Measurements from ENCODE around the gene C1QTNF6.

Gene C1QTNF6

DNA sequence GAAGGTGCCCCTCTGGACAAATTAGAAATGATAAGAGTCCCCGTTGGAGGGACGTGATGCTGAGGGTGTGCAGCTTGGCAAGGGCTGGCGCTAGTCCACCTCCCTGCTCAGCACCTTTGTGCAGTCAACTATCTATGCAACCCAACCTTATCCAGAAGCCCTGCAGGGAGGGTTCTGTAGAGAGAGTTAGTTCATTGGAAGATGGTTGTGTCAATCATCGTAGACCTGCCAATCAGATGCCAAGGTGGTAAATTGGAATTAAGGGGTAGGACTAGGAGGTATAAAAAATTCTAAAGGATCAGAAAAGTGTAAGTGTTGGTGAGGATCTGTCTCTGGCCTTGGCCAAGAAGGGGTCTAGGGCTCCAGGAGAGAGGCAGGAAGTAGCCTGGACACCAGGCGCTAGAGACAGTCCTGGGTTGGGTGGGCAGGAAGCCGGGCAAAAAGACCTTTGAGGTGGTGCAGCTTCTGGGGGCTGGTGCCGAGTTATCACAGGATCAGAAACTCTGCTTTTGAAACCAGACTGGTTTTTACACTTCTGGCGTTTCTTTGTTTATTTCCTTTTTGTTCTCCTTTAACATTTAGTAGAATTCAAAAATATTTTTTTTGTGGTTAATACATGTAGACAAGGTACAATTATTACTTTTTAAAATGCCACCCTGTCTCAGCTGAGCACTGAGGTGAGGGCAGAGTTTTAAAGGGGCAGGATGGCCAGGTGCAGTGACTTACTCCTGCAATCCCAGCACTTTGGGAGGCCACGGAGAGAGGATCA, 1.6 kb downstream of the C1QTNF6 start:
- TF ChIP-seq POU2F2 (IDR thresholded peaks at IDR 0.05; ENCODE audit: low read depth, low read length): no peak
- TF ChIP-seq SPI1 (IDR thresholded peaks at IDR 0.05; ENCODE audit: low read depth, low read length): no peak
- TF ChIP-seq PAX5 (IDR thresholded peaks at IDR 0.05; ENCODE audit: insufficient read depth, low read length, severe bottlenecking): no peak
- no peak for TF ChIP-seq POLR2A (IDR thresholded peaks at IDR 0.05; ENCODE audit: low read depth, low read length)
- no peak for TF ChIP-seq POLR2AphosphoS5 (IDR thresholded peaks at IDR 0.05; ENCODE audit: low read depth, low read length)
- TF ChIP-seq TAF1 (IDR thresholded peaks at IDR 0.05; ENCODE audit: low read depth, low read length): no peak
- peak; percentile 71 for DNase-seq (ENCODE audit: insufficient read length, low spot score)
- FAIRE-seq: peak; percentile 84

DNA sequence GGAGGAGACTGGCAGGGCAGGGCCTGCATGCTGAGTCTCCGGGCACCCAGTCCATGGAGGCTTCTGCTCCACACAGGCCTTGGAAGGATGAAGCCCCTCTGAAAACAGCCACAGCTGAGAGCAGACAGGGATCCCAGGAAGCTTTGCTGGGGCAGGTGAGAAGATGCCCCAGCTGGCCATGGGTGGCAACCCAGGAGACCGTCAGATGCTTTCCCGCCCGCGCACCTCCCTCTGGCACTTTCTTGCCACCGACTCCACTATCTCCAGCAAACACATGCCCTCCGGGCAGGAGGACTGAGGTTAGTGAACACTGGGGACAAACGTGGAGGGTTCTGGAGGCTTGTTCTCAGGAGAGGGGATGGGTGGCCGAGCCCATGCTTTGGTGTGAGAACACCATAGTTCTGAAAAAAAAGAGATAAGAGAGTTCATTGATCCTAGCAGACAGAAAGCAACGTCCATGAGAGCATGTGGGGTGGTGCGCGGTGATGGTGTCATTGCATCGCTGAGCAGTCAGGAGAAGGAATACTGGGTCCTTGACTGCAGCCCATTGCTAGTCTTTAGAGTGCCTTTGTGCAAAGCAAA, 2.3 kb downstream of the C1QTNF6 start:
- TF ChIP-seq POLR2A (IDR thresholded peaks at IDR 0.05; ENCODE audit: low read depth, low read length) (no peak), PAX5 (IDR thresholded peaks at IDR 0.05; ENCODE audit: insufficient read depth, low read length, severe bottlenecking) (no peak), TAF1 (IDR thresholded peaks at IDR 0.05; ENCODE audit: low read depth, low read length) (no peak), POU2F2 (IDR thresholded peaks at IDR 0.05; ENCODE audit: low read depth, low read length) (no peak), POLR2AphosphoS5 (IDR thresholded peaks at IDR 0.05; ENCODE audit: low read depth, low read length) (no peak), SPI1 (IDR thresholded peaks at IDR 0.05; ENCODE audit: low read depth, low read length) (no peak)
- DNase-seq (ENCODE audit: insufficient read length, low spot score) (no peak), FAIRE-seq (no peak)

DNA sequence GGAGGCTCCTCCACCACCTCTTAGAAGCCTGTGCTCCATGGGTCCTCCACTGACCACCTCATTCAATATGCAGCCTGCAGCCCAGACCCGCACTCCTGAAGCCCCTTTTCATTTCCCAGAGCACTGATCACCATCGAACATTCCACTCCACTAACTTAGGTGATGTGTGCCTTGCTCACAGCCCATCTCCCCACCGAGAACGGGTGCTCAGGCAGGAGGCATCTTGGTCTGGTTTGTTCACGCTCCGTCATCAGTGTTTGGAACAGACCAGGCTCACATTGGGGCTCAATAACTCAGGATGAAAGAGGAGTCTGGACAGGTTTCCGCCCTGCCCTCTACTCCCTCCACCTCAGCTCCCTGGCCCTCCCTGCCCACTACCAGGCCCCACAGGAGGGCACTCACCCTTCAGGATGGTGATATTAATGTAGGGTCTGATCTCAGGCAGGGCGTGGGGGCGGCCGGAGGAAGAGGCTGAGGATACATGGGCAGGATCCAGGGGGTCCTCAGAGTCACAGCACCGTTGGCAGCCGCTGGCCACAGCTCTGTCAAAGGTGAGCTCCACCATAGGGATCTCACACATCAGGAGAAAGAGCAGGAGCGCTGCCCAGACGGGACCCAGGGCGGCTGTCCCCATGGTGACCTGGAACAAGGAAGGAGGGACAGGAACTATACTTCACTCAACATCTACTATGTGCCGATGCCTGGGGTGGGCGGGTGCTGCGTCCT, 3.1 kb downstream of the C1QTNF6 start:
- TF ChIP-seq SPI1 (IDR thresholded peaks at IDR 0.05; ENCODE audit: low read depth, low read length) (no peak), TAF1 (IDR thresholded peaks at IDR 0.05; ENCODE audit: low read depth, low read length) (no peak), POU2F2 (IDR thresholded peaks at IDR 0.05; ENCODE audit: low read depth, low read length) (no peak), POLR2A (IDR thresholded peaks at IDR 0.05; ENCODE audit: low read depth, low read length) (no peak), PAX5 (IDR thresholded peaks at IDR 0.05; ENCODE audit: insufficient read depth, low read length, severe bottlenecking) (no peak), POLR2AphosphoS5 (IDR thresholded peaks at IDR 0.05; ENCODE audit: low read depth, low read length) (no peak)
- DNase-seq (ENCODE audit: insufficient read length, low spot score) (no peak), FAIRE-seq (no peak)

DNA sequence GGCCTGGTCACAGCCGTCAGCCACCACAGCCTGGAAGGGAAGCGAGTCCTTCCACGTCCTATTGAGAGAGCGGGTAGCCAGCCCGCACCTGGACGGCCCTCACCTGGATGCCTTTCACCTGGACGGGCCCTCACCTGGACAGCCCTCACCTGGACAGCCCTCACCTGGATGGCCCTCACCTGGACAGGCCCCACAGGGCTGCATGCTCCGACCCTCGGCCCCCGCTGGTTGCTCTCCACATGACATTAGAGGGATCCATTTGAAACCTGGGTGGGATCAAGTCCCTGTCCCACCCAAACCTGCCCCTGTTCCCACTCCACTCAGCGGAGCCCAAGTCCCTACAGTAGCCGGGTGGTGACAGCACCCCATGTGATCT, 3.7 kb downstream of the C1QTNF6 start:
- DNase-seq (ENCODE audit: insufficient read length, low spot score) (no peak), FAIRE-seq (no peak)
- TF ChIP-seq PAX5 (IDR thresholded peaks at IDR 0.05; ENCODE audit: insufficient read depth, low read length, severe bottlenecking): no peak

DNA sequence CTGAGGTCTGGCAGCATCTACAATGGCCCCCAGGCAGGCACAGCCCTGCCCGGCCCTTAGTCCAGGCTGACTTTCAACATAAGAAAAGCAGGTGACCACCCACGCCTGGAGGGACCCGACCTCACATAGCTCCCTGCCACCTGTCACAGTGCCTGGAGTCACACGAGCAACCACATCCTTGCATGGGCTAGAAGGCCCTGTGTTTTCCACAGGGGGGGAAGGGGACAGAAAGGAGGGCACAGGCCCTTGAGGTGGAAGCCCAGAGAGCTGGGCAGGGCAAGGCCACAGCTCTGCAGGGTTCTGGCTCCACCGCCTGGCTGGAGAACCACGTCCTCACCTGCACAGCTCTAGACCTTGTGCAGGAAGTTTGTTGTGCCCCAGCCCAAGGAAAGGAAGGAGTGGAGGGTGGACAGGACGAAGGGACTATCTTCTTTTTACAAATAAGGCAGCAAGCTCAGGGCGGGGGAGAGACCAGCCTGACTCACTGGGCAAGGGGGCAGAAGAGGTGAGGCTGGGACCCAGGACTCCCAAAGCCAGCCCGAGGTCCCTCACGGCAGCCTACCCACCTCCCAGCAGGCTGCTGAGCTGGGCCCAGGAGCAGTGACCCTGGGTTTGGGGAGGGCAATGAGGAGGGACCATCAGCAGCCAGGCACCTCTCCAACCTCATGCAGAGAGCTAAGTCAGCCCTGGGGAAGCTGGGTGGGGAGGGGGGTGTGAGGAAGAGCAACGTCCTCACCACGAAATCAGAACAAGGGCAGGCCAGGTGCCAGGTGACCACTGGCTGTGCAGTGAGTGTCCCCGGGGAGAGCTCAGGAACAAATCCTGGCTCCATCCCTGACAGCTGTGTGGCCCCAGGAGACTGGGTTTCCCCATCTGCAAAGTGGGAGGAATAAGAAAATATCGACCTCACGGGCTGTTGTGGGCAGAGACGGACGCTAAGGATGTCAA, 4.3 kb downstream of the C1QTNF6 start:
- TF ChIP-seq POU2F2 (IDR thresholded peaks at IDR 0.05; ENCODE audit: low read depth, low read length) (no peak), TAF1 (IDR thresholded peaks at IDR 0.05; ENCODE audit: low read depth, low read length) (no peak), SPI1 (IDR thresholded peaks at IDR 0.05; ENCODE audit: low read depth, low read length) (no peak), PAX5 (IDR thresholded peaks at IDR 0.05; ENCODE audit: insufficient read depth, low read length, severe bottlenecking) (no peak), POLR2AphosphoS5 (IDR thresholded peaks at IDR 0.05; ENCODE audit: low read depth, low read length) (no peak), POLR2A (IDR thresholded peaks at IDR 0.05; ENCODE audit: low read depth, low read length) (no peak)
- no peak for DNase-seq (ENCODE audit: insufficient read length, low spot score)
- no peak for FAIRE-seq

DNA sequence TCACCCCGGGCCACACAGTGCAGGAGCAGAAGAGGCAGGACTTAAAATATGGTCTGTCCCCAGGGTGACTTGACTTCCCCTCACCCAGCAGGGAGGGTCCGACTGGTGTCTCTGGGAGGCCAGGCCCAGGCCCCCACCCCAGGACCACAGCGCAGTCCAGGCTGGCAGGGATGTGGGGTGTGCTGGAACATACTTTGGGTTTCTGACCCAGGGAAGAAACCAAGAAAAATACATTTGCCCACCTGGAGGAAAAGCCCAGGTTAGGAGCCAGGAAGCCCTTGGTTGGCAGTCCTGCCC, 5.2 kb downstream of the C1QTNF6 start:
- DNase-seq (ENCODE audit: insufficient read length, low spot score) (no peak), FAIRE-seq (no peak)
- TF ChIP-seq POLR2A (IDR thresholded peaks at IDR 0.05; ENCODE audit: low read depth, low read length) (no peak), TAF1 (IDR thresholded peaks at IDR 0.05; ENCODE audit: low read depth, low read length) (no peak), SPI1 (IDR thresholded peaks at IDR 0.05; ENCODE audit: low read depth, low read length) (no peak), POLR2AphosphoS5 (IDR thresholded peaks at IDR 0.05; ENCODE audit: low read depth, low read length) (no peak), PAX5 (IDR thresholded peaks at IDR 0.05; ENCODE audit: insufficient read depth, low read length, severe bottlenecking) (no peak), POU2F2 (IDR thresholded peaks at IDR 0.05; ENCODE audit: low read depth, low read length) (no peak)

DNA sequence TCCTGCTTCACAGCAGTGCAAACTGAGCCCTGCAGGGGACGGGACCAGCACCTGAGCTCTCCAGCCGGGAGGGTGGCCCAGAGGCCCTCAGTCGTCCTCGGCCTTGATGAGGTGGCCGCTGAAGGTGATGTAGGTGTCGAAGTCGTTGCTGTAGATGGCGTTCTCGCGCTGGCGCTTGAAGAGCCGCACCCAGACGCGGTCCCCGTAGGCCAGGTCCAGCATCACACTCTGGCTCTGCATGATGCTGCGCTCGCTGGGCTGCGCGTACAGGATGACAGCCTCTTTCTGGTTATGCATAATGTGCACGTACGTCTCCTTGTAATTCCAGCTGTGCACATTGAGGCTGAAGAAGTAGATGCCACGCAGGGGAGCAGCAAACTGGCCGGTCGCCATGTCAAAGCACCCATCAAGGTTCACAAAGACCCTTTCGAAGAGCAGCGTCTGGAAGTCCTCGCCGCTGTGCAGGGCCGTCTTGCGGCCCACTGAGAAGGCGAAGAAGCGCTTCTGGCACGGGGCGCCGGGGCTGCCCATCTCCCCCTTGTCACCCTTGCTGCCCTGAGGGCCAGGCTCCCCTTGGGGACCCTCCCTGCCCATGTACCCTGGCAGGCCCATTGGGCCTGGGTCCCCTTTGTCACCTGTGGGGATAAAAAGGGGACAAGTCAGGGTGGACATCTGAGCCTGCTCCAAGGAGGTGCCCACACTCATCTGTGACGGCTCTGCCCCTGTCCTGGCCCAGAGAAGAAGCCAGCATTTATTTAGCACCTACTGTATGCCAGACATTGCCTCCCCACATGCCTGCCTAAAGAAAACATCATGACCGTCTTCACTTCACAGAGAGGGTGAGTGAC, 5.7 kb downstream of the C1QTNF6 start:
- no peak for FAIRE-seq
- no peak for TF ChIP-seq PAX5 (IDR thresholded peaks at IDR 0.05; ENCODE audit: insufficient read depth, low read length, severe bottlenecking)
- TF ChIP-seq SPI1 (IDR thresholded peaks at IDR 0.05; ENCODE audit: low read depth, low read length): no peak
- no peak for TF ChIP-seq POU2F2 (IDR thresholded peaks at IDR 0.05; ENCODE audit: low read depth, low read length)
- no peak for TF ChIP-seq POLR2AphosphoS5 (IDR thresholded peaks at IDR 0.05; ENCODE audit: low read depth, low read length)
- no peak for TF ChIP-seq TAF1 (IDR thresholded peaks at IDR 0.05; ENCODE audit: low read depth, low read length)
- no peak for TF ChIP-seq POLR2A (IDR thresholded peaks at IDR 0.05; ENCODE audit: low read depth, low read length)
- no peak for DNase-seq (ENCODE audit: insufficient read length, low spot score)

DNA sequence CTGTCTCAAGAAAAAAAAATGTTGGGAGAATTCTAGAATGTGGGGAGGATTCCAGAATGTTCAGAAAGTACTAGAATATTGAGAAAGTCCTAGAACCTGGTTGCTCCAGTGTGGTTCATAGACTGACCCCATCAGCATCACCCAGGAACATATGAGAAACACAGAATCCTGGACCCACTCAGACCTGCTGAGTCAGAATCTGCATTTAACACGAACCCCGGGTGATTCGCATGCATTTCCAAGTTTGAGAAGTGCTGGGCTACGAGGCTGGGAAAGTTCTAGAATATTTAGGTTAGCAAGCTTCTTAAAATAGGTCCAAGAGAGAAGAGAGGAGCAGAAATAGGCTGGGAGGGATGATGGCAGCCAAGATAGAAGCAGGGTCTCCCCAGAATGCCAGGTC, 6.4 kb downstream of the C1QTNF6 start:
- TF ChIP-seq SPI1 (IDR thresholded peaks at IDR 0.05; ENCODE audit: low read depth, low read length) (no peak), PAX5 (IDR thresholded peaks at IDR 0.05; ENCODE audit: insufficient read depth, low read length, severe bottlenecking) (no peak), POU2F2 (IDR thresholded peaks at IDR 0.05; ENCODE audit: low read depth, low read length) (no peak), POLR2AphosphoS5 (IDR thresholded peaks at IDR 0.05; ENCODE audit: low read depth, low read length) (no peak), TAF1 (IDR thresholded peaks at IDR 0.05; ENCODE audit: low read depth, low read length) (no peak), POLR2A (IDR thresholded peaks at IDR 0.05; ENCODE audit: low read depth, low read length) (no peak)

More for the DNA sequence above, 6.4 kb downstream of the C1QTNF6 start:
- DNase-seq (ENCODE audit: insufficient read length, low spot score): no peak
- FAIRE-seq: no peak
